ENCODE measurements around the gene WAC. TPM values are rescaled to one million over a fixed set of nuclear protein-coding genes. Genes with fewer than 3 reads are reported as not detected.

Gene WAC
- total RNA-seq, 2 donors from 2014 or later, result 133 TPM

GRCh38 chr10:28578454-28578853, 45.5 kb downstream of the WAC start:
- H3K27ac Mint-ChIP-seq, result peak overlapping the region; percentile 20
- H3K27ac ChIP-seq (ENCODE audit: low read depth, low read length), result no peak overlapping the region
- no peak overlapping the region for H3K4me3 ChIP-seq (ENCODE audit: low read length)
- no peaks in the 10 kb centered on the region for H3K9me3 ChIP-seq (ENCODE audit: control insufficient read depth, low read length)
- H3K27me3 Mint-ChIP-seq (ENCODE audit: insufficient read depth), result no peaks in the 10 kb centered on the region
- H3K4me1 Mint-ChIP-seq, result peaks cover 20% of the 10 kb centered on the region
- peaks cover under 1% of the 10 kb centered on the region for H3K4me1 ChIP-seq (ENCODE audit: control insufficient read depth, insufficient read depth, low read length)
- H3K9ac ChIP-seq (ENCODE audit: extremely low read depth, low read length, poor library complexity, severe bottlenecking), result no peak overlapping the region
- no peak for TF ChIP-seq CTCF (conservative IDR thresholded peaks at IDR 0.05)
- H3K9me3 Mint-ChIP-seq, result no peaks in the 10 kb centered on the region
- peaks cover 77% of the 10 kb centered on the region for H3K36me3 ChIP-seq (ENCODE audit: control insufficient read depth, insufficient read depth, low read length)
- 97% methylated on average over 2 of the region's 2 CpGs; no CpG with 5 or more reads in 1 of the 2 experiments for WGBS, 2 experiments (ENCODE audit: insufficient coverage in 1 of 2, insufficient read length in 1 of 2)
- no peaks in the 10 kb centered on the region for H3K27me3 ChIP-seq (ENCODE audit: control insufficient read depth, insufficient read depth, low read length, poor library complexity, severe bottlenecking)
- H3K36me3 Mint-ChIP-seq (ENCODE audit: low read depth), result peaks cover 42% of the 10 kb centered on the region
- no peak overlapping the region for H3K4me3 Mint-ChIP-seq
- no peak for DNase-seq

- Mint-ChIP-seq H3K9me3 (no peaks in the 10 kb centered on the region), H3K4me3 (no peak overlapping the region), H3K27ac (no peak overlapping the region), H3K36me3 (ENCODE audit: low read depth) (peaks cover 39% of the 10 kb centered on the region), H3K4me1 (peaks cover 27% of the 10 kb centered on the region), H3K27me3 (ENCODE audit: insufficient read depth) (no peaks in the 10 kb centered on the region)
- Histone ChIP-seq H3K4me3 (ENCODE audit: low read length) (no peak overlapping the region), H3K27ac (ENCODE audit: low read depth, low read length) (no peak overlapping the region), H3K27me3 (ENCODE audit: control insufficient read depth, insufficient read depth, low read length, poor library complexity, severe bottlenecking) (no peaks in the 10 kb centered on the region), H3K36me3 (ENCODE audit: control insufficient read depth, insufficient read depth, low read length) (peaks cover 80% of the 10 kb centered on the region), H3K4me1 (ENCODE audit: control insufficient read depth, insufficient read depth, low read length) (peaks cover 4% of the 10 kb centered on the region), H3K9me3 (ENCODE audit: control insufficient read depth, low read length) (no peaks in the 10 kb centered on the region), H3K9ac (ENCODE audit: extremely low read depth, low read length, poor library complexity, severe bottlenecking) (no peak overlapping the region)
- no peak for TF ChIP-seq CTCF (conservative IDR thresholded peaks at IDR 0.05)
- no peak for DNase-seq
- 100% methylated on average over 1 of the region's 1 CpG; no CpG with 5 or more reads in 1 of the 2 experiments for WGBS, 2 experiments (ENCODE audit: insufficient coverage in 1 of 2, insufficient read length in 1 of 2)
Measured at GRCh38 chr10:28580825-28581224, 47.9 kb downstream of the WAC start.

GRCh38 chr10:28581916-28582315, 49.0 kb downstream of the WAC start:
- Mint-ChIP-seq H3K27me3 (ENCODE audit: insufficient read depth) (no peaks in the 10 kb centered on the region), H3K9me3 (no peaks in the 10 kb centered on the region), H3K36me3 (ENCODE audit: low read depth) (peaks cover 47% of the 10 kb centered on the region), H3K4me3 (no peak overlapping the region), H3K27ac (no peak overlapping the region), H3K4me1 (peaks cover 34% of the 10 kb centered on the region)
- no peak for TF ChIP-seq CTCF (conservative IDR thresholded peaks at IDR 0.05)
- no peak overlapping the region for H3K9ac ChIP-seq (ENCODE audit: extremely low read depth, low read length, poor library complexity, severe bottlenecking)
- no peaks in the 10 kb centered on the region for H3K27me3 ChIP-seq (ENCODE audit: control insufficient read depth, insufficient read depth, low read length, poor library complexity, severe bottlenecking)
- no peak for DNase-seq
- peaks cover 78% of the 10 kb centered on the region for H3K36me3 ChIP-seq (ENCODE audit: control insufficient read depth, insufficient read depth, low read length)
- WGBS, 2 experiments (ENCODE audit: insufficient coverage in 1 of 2, insufficient read length in 1 of 2), result 97 to 100% methylated on average over 2 of the region's 2 CpGs
- no peak overlapping the region for H3K4me3 ChIP-seq (ENCODE audit: low read length)
- H3K9me3 ChIP-seq (ENCODE audit: control insufficient read depth, low read length), result no peaks in the 10 kb centered on the region
- H3K27ac ChIP-seq (ENCODE audit: low read depth, low read length), result no peak overlapping the region
- H3K4me1 ChIP-seq (ENCODE audit: control insufficient read depth, insufficient read depth, low read length), result peaks cover 4% of the 10 kb centered on the region

Measured in endodermal cell (in vitro differentiated cells).